Liver (tissue), 9 donors: ENCODE results near the gene SEL1L. TPM values are rescaled to one million over a fixed set of nuclear protein-coding genes. Genes with fewer than 3 reads are reported as not detected.

Experiments
- DNase-seq: peaks from one replicate; pipeline ENCODE4 v3.0.0-alpha.2; 2017; ENCODE audit warnings: low spot score
- H3K27ac ChIP-seq, 2 donors: one replicate each; pipeline ENCODE4 v1.7.0; 2013; ENCODE audit warnings: inconsistent platforms in 2 of 2, low read length in 2 of 2, control low read depth in 1 of 2, low read depth in 1 of 2, mild to moderate bottlenecking in 1 of 2
- H3K27me3 ChIP-seq, 4 donors: one replicate each; pipeline versions ENCODE4 v1.6.1 to v1.7.0; 2013; ENCODE audit warnings: low read length in 3 of 4, inconsistent platforms in 1 of 4, mild to moderate bottlenecking in 1 of 4, moderate library complexity in 1 of 4; ENCODE audit not compliant: control insufficient read depth in 4 of 4, insufficient read depth in 4 of 4
- H3K36me3 ChIP-seq, 4 donors: one replicate each; pipeline versions ENCODE4 v1.6.1 to v1.7.0; 2013; ENCODE audit warnings: low read length in 3 of 4, mild to moderate bottlenecking in 3 of 4, low read depth in 1 of 4, moderate library complexity in 1 of 4; ENCODE audit not compliant: control insufficient read depth in 4 of 4, insufficient read depth in 3 of 4
- H3K4me1 ChIP-seq, 4 donors: one replicate each; pipeline versions ENCODE4 v1.6.1 to v1.7.0; 2013; ENCODE audit warnings: low read length in 3 of 4, mild to moderate bottlenecking in 3 of 4, moderate library complexity in 1 of 4; ENCODE audit not compliant: control insufficient read depth in 4 of 4, insufficient read depth in 4 of 4
- H3K4me3 ChIP-seq, 3 donors: one replicate each; pipeline versions ENCODE4 v1.6.1 to v1.7.0; 2013; ENCODE audit warnings: low read length in 3 of 3, control low read depth in 1 of 3, low read depth in 1 of 3, mild to moderate bottlenecking in 1 of 3
- H3K9ac ChIP-seq, 2 donors: one replicate each; pipeline ENCODE4 v1.7.0; 2013; ENCODE audit warnings: low read length in 2 of 2, mild to moderate bottlenecking in 2 of 2, moderate library complexity in 2 of 2, control low read depth in 1 of 2, low read depth in 1 of 2
- H3K9me3 ChIP-seq, 4 donors: one replicate each; pipeline versions ENCODE4 v1.6.1 to v1.7.0; 2013; ENCODE audit warnings: low read length in 3 of 4; ENCODE audit not compliant: control insufficient read depth in 4 of 4
- EGR1 ChIP-seq, 2 donors: IDR thresholded peaks; 2 replicates each; pipeline ENCODE4 v1.6.1; 2016 to 2018; ENCODE audit warnings: antibody characterized with exemption in 2 of 2, low read depth in 2 of 2
- FOXA1 ChIP-seq: IDR thresholded peaks from 2 replicates; pipeline ENCODE4 v1.6.1; 2016; ENCODE audit warnings: antibody characterized with exemption
- FOXA2 ChIP-seq: IDR thresholded peaks from 2 replicates; pipeline ENCODE4 v1.6.1; 2016; ENCODE audit warnings: antibody characterized with exemption
- GABPA ChIP-seq, 2 donors: IDR thresholded peaks in 1 of 2; conservative IDR thresholded peaks in 1 of 2; 2 replicates each; pipeline ENCODE4 v1.6.1; 2016; ENCODE audit warnings: antibody characterized with exemption in 2 of 2, mild to moderate bottlenecking in 1 of 2, moderate library complexity in 1 of 2
- HNF4A ChIP-seq, 2 donors: conservative IDR thresholded peaks; 2 replicates each; pipeline ENCODE4 v1.6.1; 2016; ENCODE audit warnings: antibody characterized with exemption in 2 of 2, mild to moderate bottlenecking in 2 of 2
- HNF4G ChIP-seq: IDR thresholded peaks from 2 replicates; pipeline ENCODE4 v1.6.1; 2016; ENCODE audit warnings: antibody characterized with exemption
- JUND ChIP-seq, 2 donors: IDR thresholded peaks; 2 replicates each; pipeline ENCODE4 v1.6.1; 2016; ENCODE audit warnings: antibody characterized with exemption in 2 of 2
- MAX ChIP-seq: IDR thresholded peaks from 2 replicates; pipeline ENCODE4 v1.6.1; 2016; ENCODE audit warnings: antibody characterized with exemption
- NR2F2 ChIP-seq: IDR thresholded peaks from 2 replicates; pipeline ENCODE4 v1.6.1; 2016; ENCODE audit warnings: antibody characterized with exemption
- RAD21 ChIP-seq, 2 donors: IDR thresholded peaks; 2 replicates each; pipeline ENCODE4 v1.6.1; 2016; ENCODE audit warnings: antibody characterized with exemption in 2 of 2, mild to moderate bottlenecking in 2 of 2
- REST ChIP-seq: IDR thresholded peaks from 2 replicates; pipeline ENCODE4 v1.6.1; 2016; ENCODE audit warnings: antibody characterized with exemption, mild to moderate bottlenecking
- RXRA ChIP-seq, 2 donors: IDR thresholded peaks; 2 replicates each; pipeline ENCODE4 v1.6.1; 2017 to 2018; ENCODE audit warnings: antibody characterized with exemption in 2 of 2, mild to moderate bottlenecking in 1 of 2
- SP1 ChIP-seq: IDR thresholded peaks from 2 replicates; pipeline ENCODE4 v1.6.1; 2018; ENCODE audit warnings: antibody characterized with exemption, mild to moderate bottlenecking
- TAF1 ChIP-seq: conservative IDR thresholded peaks from 2 replicates; pipeline ENCODE4 v1.6.1; 2016; ENCODE audit warnings: antibody characterized with exemption, mild to moderate bottlenecking
- YY1 ChIP-seq: IDR thresholded peaks from 2 replicates; pipeline ENCODE4 v1.6.1; 2016; ENCODE audit warnings: antibody characterized with exemption, mild to moderate bottlenecking
- ZBTB33 ChIP-seq: IDR thresholded peaks from 2 replicates; pipeline ENCODE4 v1.6.1; 2016; ENCODE audit warnings: antibody characterized with exemption
- WGBS: extraction: QIAGEN DNeasy Blood & Tissue Kit; methylation state at CpG from one replicate; pipeline ENCODE4 v1.1.7; 2013; 5-methylcytosine and 5-hydroxymethylcytosine counted together
- polyA plus RNA-seq, 2 donors: library from polyadenylated mRNA; stranded (reverse) in 1 of 2; unstranded in 1 of 2; fragments of 200-250 nt in 1 of 2; fragments of >200 nt in 1 of 2; fragmentation: Nextera tagmentation in 1 of 2; extraction: Ambion mirVana in 1 of 2; gene quantifications; one replicate each; pipeline versions ENCODE4 v1.2.1 to v1.2.3, GENCODE V29; 2013 to 2015
- total RNA-seq, 2 donors: library from RNA; depleted of rRNA; stranded (reverse); fragments of >200 nt; gene quantifications; one replicate each; pipeline ENCODE4 v1.2.3, GENCODE V29; 2014
- TF ChIP-seq, protein P1 (sequence below): fragments of 150-350 bp; IDR thresholded peaks from 2 replicates; pipeline ENCODE4 v1.5.1; 2017; ENCODE audit warnings: improper control_type of control experiment, low read depth, low read length; ENCODE audit not compliant: missing input control
- donor health status: healthy.
- donor health status: healthy.
- donor health status: healthy.
- donor health status: healthy.
- donor health status: healthy.

Gene SEL1L
- total and polyA plus RNA-seq, 4 donors: 40.7 to 117 (median 45.6) TPM

DNA sequence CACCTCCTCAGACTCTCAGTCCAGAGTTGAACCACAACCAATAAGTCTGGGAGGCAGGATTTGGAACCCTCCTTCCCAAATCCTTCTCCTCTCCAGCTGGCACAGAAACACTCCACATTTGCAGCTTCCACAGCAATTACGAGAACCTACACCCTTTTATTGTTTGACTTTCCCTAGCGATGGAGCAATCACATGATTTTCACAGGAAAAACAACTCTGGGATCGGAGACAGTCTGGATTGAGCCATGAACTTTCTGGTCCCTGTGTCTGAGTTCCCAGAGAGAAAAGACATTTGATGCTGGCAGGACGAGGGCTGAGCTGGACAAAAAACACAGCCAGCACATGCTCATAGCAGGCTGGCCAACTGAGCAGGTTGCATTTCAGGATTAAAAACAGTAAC lies 84.5 kb downstream of the SEL1L start:
- no peak overlapping the region for H3K9ac ChIP-seq
- H3K27ac ChIP-seq: peak overlapping the region in 1 of 2 donors; percentile 7
- H3K4me3 ChIP-seq: no peak overlapping the region
- no peaks in the 10 kb centered on the region for H3K36me3 ChIP-seq
- no peak for DNase-seq
- WGBS: 13% methylated on average over 4 of the region's 4 CpGs
- H3K27me3 ChIP-seq: no peaks in the 10 kb centered on the region
- TF ChIP-seq REST (peak; percentile 27), HNF4A (conservative IDR thresholded peaks at IDR 0.05) (peak; percentile 27 to 46), MAX (peak; percentile 59), FOXA1 (no peak), ZBTB33 (peak; percentile 25), JUND (IDR thresholded peaks at IDR 0.05) (peak in 1 of 2 donors; percentile 20), FOXA2 (peak; percentile 13), RXRA (IDR thresholded peaks at IDR 0.05) (peak in 1 of 2 donors; percentile 68), HNF4G (no peak), TAF1 (no peak), RAD21 (IDR thresholded peaks at IDR 0.05) (peak; percentile 32 to 62), YY1 (peak; percentile 40), GABPA (IDR thresholded peaks at IDR 0.05 in 1 of 2, conservative IDR thresholded peaks at IDR 0.05 in 1 of 2) (no peak), NR2F2 (peak; percentile 25), SP1 (peak; percentile 45)
- no peaks in the 10 kb centered on the region for H3K9me3 ChIP-seq
- peaks cover 0 to 8% (median 6%) of the 10 kb centered on the region in 4 donors for H3K4me1 ChIP-seq

- WGBS: 92% methylated on average over 3 of the region's 3 CpGs
- Histone ChIP-seq H3K4me1 (peaks cover 0 to 8% (median 6%) of the 10 kb centered on the region in 4 donors), H3K27ac (no peak overlapping the region), H3K9me3 (no peaks in the 10 kb centered on the region), H3K9ac (no peak overlapping the region), H3K4me3 (no peak overlapping the region), H3K36me3 (peaks cover 0 to 2% (median 0%) of the 10 kb centered on the region in 4 donors), H3K27me3 (no peaks in the 10 kb centered on the region)
- DNase-seq: no peak
- TF ChIP-seq MAX (no peak), JUND (IDR thresholded peaks at IDR 0.05) (no peak), TAF1 (no peak), ZBTB33 (no peak), HNF4A (conservative IDR thresholded peaks at IDR 0.05) (no peak), SP1 (no peak), RXRA (IDR thresholded peaks at IDR 0.05) (no peak), HNF4G (no peak), FOXA2 (no peak), YY1 (no peak), EGR1 (IDR thresholded peaks at IDR 0.05; ENCODE audit: low read depth in 2 of 2) (no peak)
- TF ChIP-seq, protein P1, sequence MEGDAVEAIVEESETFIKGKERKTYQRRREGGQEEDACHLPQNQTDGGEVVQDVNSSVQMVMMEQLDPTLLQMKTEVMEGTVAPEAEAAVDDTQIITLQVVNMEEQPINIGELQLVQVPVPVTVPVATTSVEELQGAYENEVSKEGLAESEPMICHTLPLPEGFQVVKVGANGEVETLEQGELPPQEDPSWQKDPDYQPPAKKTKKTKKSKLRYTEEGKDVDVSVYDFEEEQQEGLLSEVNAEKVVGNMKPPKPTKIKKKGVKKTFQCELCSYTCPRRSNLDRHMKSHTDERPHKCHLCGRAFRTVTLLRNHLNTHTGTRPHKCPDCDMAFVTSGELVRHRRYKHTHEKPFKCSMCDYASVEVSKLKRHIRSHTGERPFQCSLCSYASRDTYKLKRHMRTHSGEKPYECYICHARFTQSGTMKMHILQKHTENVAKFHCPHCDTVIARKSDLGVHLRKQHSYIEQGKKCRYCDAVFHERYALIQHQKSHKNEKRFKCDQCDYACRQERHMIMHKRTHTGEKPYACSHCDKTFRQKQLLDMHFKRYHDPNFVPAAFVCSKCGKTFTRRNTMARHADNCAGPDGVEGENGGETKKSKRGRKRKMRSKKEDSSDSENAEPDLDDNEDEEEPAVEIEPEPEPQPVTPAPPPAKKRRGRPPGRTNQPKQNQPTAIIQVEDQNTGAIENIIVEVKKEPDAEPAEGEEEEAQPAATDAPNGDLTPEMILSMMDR: no peak
Observed at GRCh38 chr14:81447021-81447764, 86.5 kb downstream of the SEL1L start.
